Gastroesophageal sphincter (tissue), 3 donors: Measurements from ENCODE around the gene ANKRD9.

ENCODE experiments used
- CTCF ChIP-seq, 4 experiments: fragments of 200-600 bp in 2 of 4; fragments of 450-650 bp in 2 of 4; sonication (generic) in 1 of 4; IDR thresholded peaks; one replicate each; pipeline ENCODE4 v1.5.1; 2017 to 2019; ENCODE audit warnings: antibody characterized with exemption in 4 of 4, mild to moderate bottlenecking in 2 of 4, moderate library complexity in 2 of 4
- EP300 ChIP-seq: sonication (generic); formaldehyde crosslinking; IDR thresholded peaks from one replicate; pipeline ENCODE4 v1.6.1; 2017; ENCODE audit warnings: antibody characterized with exemption, mild to moderate bottlenecking
- POLR2A ChIP-seq, 2 donors: fragments of 450-650 bp; IDR thresholded peaks; one replicate each; pipeline ENCODE4 v1.6.1; 2017; ENCODE audit warnings: antibody characterized with exemption in 2 of 2, mild to moderate bottlenecking in 2 of 2, moderate library complexity in 1 of 2
- POLR2AphosphoS5 ChIP-seq: sonication (generic); formaldehyde crosslinking; IDR thresholded peaks from one replicate; pipeline ENCODE4 v1.6.1; 2017; ENCODE audit warnings: antibody characterized with exemption

GRCh38 chr14:102499401-102500157 lies 10.0 kb downstream of the ANKRD9 start:
- no peak for TF ChIP-seq CTCF (IDR thresholded peaks at IDR 0.05)
- no peak for TF ChIP-seq POLR2A (IDR thresholded peaks at IDR 0.05)
- no peak for TF ChIP-seq EP300
- no peak for TF ChIP-seq POLR2AphosphoS5
